ENCODE measurements around the gene PLPP7.
"Not testable (repeated sequence)": the region's sequence is repeated elsewhere in the genome, so short reads cannot be mapped to it uniquely, and the experiment has no call there.

The PLPP7 gene

DNA sequence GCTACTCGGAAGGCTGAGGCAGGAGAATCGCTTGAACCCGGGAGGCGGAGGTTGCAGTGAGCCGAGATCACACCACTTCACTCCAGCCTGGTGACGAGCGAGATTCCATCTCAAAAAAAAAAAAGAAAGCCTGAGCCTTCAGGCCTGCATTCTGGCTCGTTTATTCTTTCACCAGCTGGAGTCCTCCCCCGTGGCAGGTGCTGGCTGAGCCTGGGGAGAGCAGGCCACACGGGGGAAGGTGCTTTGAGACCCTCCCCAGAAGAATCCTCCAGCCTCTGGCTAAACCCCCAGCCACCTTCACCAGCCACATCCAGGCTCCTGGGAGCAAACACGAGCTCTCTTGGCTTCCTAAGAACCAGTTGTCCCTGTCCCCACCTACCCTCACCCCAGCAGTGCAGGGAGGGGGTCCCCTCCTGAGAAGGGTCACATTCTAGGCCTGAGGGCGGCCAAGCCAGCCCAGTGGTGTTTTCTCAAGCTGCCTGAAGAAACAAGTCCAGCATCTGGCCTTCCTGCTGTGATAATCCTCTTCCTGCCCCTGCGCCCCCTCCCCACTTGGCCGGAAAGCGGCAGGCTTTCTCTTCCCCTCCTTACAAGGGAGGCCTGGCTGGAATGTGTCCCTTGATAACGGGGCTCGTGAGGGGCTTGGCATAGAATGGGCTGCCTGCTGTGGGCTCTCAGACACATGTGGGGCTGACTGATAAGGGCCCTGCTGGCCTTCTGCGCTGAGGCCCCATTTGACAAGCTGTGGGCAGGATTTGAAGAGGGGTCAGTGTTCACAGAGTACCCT is 41.5 kb downstream of the PLPP7 start:
- DNase-seq (ENCODE audit: low read depth) = no peak

DNA sequence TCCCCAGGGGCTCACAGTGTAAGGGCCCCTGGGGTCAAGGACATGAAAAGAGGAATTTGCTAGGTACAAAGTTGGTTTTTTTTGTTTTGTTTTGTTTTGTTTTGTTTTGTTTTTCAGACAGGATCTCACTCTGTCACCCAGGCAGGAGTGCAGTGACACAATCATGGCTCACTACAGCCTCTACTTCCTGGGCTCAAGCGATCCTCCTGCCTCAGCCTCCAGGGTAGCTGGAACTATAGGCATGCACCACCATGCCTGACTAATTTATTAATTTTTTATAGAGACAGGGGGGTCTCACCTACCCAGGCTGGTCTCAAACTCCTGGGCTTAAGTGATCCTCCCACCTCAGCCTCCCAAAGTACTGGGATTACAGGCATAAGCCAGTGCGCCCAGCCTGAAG is 42.5 kb downstream of the PLPP7 start:
- DNase-seq (ENCODE audit: low read depth) = not testable (repeated sequence)

DNA sequence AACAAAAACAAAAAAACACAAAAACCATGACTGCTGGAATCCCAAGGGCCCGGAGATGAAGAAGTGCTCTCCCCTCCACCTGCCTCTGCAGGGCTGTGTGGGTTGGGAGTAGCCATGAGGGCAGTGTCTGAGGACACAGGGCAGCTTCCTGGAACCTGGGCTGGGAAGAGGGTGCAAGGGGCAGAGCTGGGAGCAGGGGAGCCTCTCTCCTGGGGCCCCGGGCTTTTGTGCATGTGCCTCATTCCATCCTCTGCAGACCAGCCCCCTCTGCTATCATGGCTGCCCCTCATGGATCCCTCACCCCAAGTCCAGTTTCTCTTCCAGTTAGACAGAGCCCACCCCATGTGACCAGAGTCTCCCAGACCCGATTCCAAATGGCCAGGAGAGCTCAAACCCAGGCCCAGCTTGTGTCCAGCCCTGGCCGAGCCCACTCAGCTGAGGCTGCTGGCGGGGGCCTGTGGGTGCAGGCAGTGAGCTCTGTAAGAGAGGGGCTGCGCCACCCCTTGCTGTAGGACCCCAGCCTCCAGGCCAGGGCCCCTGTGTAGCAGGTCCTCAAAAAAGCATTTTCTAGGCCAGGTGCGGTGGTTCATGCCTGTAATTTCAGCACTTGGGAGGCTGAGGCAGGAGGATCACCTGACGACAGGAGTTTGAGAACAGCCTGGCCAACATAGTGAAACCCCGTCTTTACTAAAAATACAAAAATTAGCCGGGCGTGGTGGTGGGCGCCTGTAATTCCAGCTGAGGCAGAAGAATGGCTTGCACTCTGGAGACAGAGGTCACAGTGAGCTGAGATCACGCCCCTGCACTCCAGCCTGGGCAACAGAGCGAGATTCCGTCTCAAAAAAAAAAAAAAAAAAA is 44.5 kb downstream of the PLPP7 start:
- no peak for DNase-seq (ENCODE audit: low read depth)

DNA sequence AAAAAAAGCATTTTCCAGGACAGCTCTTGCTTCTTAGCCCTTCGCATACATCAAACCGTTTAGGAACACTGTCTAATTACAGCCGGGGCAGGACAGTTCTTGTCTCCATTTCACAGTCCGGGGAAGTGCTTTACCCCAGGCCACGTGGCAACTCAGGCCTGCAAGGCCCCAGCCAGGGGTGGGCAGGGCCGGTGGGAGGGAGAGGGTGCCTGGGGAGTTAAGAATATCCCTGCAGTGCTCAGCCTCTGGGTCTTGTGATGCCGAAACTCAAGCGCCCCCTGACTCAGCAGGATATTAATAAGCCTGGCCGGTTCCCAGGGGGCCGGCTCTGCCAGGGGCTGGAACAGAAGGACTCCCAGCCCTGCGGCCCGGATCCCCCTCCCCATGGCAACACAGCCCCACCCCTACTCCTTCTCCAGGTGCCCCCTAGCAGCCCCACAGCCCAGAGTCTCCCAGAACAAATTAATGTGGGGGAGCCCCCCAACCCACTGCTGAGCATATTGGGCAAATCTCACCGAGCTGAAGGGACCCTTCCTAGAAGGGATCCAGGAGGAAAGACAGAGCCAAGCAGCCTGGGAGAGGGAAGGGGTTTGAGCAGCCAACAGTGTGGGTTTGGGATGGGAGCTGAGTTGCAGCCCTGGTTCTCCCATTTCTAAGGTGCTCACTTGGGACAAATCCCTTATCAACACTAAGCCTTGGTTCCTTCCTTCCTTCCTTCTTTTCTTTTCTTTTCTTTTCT is 45.3 kb downstream of the PLPP7 start:
- no peak for DNase-seq (ENCODE audit: low read depth)

DNA sequence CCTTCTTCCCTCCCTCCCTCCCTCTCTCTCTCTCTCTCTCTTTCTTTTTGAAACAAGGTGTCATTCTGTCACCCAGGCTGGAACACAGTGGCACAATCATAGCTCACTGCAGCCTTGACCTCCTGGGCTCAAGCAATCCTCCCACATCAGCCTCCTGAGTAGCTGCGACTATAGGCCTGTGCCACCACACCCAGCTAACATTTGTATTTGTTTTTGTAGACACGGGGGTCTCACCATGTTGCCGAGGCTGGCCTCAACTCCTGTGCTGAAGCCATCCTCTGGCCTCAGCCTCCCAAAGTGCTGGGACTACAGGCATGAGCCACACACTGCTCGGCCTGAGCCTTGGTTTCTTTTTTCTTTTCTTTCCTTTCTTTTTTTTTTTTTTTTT is 45.8 kb downstream of the PLPP7 start:
- DNase-seq (ENCODE audit: low read depth) = no peak

DNA sequence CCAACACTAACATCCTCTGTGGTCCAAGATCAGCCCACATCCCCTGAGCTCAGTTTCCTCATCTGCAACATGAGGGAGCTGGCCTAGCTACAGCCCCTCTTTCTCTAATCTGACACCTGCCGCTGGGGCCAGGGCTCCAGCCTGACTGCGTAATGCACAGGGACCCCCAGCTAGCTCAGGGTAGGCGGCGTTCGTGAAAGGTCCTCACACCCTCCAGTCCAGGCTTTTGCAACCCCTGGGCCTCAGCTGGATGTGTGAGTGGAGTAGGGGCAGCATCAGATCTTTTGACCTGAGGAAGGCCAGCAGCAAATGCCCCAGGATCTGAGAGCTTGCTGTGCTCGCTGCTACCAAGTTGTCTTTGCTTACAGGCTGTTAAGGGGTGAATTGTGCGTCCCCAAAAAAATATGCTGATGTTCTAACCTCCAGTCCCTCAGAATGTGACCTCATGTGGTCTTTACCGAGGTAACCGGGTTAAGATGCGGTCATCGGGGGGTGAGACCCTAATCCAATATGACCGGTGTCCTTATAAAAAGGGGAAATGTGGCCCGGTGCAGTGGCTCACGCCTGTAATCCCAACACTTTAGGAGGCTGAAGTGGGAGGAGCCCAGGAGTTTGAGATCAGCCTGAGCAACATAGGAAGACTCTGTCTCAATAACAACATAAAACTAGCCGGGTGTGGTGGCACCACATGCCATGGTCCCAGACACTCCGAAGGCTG is 47.8 kb downstream of the PLPP7 start:
- DNase-seq (ENCODE audit: low read depth) = no peak

DNA sequence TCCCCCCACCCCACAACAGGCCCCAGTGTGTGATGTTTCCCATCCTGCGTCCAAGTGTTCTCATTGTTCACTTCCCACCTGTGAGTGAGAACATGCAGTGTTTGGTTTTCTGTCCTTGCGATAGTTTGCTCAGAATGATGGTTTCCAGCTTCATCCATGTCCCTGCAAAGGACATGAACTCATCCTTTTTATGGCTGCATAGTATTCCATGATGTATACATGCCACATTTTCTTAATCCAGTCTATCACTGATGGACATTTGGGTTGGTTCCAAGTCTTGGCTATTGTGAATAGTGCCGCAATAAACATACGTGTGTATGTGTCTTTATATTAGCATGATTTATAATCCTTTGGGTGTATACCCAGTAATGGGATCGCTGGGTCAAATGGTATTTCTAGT is 49.7 kb downstream of the PLPP7 start:
- not testable (repeated sequence) for DNase-seq (ENCODE audit: low read depth)

DNA sequence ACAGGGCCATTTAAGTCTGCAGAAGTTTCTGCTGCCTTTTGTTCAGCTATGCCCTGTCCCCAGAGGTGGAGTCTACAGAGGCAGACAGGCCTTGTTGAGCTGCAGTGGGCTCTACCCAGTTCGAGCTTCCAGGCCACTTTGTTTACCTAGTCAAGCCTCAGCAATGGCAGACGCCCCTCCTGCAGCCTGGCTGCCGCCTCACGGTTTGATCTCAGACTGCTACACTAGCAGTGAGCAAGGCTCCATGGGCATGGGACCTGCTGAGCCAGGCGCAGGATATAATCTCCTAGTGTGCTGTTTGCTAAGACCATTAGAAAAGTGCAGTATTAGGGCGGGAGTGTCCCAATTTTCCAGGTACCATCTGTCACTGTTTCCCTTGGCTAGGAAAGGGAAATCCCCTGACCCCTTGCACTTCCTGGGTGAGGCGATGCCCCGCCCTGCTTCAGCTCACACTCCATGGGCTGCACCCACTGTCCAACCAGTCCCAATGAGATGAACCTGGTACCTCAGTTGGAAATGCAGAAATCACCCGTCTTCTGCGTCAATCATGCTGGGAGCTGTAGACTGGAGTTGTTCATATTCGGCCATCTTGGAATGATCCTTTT is 55.5 kb downstream of the PLPP7 start:
- not testable (repeated sequence) for DNase-seq (ENCODE audit: low read depth)

DNA sequence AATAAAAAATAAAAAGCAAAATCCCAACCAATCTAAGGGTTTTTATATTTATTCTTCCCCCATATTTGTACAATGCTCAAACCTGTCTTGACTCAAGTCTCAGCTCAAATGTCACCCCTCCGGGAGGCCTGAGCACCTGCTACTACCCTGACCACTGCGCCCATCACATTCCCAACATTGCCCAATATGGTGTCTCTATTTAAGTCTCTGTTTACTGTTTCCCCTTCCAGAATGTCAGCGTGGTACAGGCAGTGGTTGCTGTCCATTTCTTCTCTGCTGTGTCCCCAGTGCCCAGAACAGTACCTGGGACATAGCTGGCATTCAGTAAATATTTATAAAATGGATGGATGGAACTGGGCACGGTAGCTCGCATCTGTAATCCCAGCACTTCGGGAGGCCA is 57.0 kb downstream of the PLPP7 start:
- no peak for DNase-seq (ENCODE audit: low read depth)

DNA sequence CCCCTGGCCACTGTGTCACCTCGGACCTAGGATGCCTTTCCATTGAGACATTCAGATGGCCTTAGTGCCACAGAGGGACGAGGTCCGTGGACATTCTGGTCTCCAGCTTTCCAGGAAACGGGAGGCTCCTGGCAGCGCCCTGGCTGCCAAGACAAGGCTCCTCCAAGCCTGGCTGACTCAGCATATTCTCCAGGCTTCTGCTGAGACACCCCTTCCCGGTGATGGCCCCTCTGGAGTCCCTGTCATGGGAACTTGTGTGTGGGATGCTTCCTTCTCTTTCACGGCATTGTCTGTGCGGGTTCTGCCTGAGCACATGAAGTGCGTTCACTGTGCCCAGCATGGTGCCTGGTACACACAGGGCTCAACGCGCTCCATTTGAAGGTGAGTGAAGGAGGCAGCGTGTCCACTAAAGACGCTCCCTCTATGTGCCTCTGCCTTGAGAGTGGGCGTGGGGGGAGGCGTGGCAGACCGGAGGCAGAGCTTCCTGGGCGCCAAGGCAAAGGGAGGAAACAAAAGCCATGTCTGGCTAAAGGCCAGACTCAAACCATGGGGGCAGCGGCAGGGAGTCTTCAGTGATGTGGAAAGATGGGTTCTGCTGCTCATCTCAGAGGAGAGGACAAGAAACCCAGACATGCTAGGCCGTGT is 58.0 kb downstream of the PLPP7 start:
- DNase-seq (ENCODE audit: low read depth) = no peak

DNA sequence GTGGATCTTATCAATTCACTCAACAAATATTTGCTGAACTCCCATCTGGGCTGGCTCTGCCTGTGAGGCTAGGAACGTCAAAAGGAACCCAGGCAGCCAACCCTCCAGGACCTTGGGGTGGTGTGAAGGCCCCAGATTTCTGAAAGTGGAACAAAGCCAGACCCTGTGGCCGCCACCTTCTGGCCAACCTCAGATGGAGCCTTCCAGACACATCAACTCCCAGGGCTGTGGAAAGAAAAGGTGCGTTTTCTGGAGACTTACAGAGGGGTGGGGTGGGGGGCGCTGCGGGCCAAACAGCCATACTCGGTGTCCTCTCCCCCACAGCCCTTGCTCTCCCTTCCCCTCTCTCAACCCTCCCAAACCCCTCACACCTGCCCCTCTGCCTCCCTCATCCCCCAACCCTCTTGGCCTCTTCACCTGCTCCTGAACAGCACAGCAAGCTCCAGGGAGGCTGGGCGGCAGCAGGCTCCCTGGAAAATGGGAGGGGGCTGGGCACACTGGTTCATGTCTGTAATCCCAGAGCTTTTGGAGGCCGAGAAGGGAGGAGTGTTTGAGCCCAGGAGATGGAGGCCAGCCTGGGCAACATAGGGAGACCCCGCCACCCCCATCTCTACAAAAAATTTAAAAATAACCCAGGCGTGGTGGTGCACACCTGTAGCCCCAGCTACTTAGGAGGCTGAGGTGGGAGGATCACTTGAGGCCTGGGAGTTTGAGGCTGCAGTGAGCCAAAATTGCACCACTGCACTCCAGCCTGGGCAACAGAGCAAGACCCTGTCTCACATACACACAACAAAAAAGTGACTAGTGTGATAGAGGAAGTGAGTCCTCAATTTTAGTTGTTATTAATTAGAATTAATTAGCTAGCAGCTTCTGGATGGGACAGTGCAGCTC is 59.4 kb downstream of the PLPP7 start:
- DNase-seq (ENCODE audit: low read depth) = no peak

DNA sequence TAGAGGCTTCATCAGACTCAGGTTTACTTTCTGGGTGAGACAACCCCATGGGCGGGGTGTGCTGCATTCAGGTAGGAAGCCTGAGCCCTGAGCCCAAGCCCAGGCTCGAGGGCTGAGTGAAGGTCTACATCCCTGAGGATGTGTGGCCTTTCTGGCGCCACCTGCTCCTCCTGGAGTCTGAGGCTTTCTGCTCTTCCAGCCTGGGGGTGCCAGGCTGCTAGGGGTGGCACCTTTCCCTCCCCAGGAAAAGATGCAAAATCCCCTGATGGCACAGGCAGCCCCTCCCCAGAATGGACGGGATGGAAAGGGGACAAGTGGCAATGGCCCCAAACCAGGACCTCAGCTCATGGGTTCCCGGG is 60.0 kb downstream of the PLPP7 start:
- DNase-seq (ENCODE audit: low read depth) = no peak

DNA sequence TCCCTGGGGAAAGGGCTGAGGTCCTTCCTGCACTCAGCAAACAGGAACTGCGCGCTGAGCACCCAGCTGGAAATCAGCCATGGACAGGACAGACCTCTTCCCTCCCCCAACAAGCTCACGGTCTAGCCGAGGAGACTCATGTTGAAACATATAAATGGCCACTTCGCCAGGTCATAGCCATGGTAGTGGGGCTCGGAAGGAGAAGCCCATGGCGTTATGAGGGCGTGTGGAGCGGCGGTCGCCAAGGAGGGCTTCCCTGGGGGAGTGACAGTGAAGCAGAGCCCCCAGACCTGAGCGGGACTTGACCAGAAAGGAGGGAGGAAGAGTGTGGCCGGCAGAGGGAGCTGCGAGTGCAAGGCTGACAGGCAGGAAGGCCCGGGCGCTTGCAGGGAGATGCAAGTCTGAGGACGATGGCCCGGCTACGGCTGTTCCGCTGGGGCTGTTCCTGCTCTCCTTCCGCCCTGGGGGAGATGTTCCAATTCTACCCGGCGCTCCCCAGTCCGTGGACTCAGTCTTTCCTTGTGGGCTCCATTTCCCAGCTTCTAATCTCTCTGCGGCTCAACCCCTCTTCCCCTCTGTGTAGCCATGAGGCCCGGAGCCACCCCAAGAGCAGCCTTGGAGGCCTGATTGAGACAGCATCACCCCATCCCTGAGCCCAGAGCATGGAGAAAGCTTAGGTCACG is 60.5 kb downstream of the PLPP7 start:
- peak; percentile 84 for DNase-seq (ENCODE audit: low read depth)

DNA sequence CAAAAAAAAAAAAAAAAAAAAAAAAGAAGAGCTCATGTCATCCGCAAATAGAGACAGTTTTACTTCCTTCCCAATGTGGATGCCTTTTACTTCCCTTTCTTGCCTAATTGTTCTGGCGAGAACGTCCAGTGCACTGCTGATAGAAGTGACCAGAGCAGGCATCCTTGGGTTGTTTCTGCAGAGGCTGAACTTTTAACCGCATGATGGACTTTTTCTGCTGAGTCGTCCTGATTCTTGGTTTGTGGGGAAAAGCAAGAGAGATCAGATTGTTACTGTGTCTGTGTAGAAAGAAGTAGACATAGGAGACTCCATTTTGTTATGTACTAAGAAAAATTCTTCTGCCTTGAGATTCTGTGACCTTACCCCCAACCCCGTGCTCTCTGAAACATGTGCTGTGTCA is 67.0 kb downstream of the PLPP7 start:
- DNase-seq (ENCODE audit: low read depth) = not testable (repeated sequence)

DNA sequence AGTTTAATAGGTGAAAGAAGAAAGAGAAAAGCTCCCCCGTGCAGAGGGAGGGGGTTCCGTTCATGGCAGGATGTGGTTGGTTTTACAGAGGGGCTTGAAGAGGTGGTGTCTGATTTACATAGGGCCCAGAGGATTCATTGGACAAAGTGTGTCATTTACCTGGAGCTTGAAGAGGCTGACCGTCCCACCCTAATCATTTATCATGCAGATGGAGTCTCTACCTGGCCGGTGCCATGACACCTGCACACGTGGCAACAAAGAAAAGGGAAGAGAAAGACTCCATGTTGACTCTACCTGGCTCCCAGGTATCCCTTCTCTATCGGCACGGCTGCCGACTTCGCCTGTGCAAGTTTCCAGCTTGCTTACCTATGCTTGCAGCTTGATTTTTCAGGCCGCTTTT is 69.0 kb downstream of the PLPP7 start:
- DNase-seq (ENCODE audit: low read depth) = no peak
